OCI-LY3 (cell line): ENCODE data around the gene ZNF223.

Source experiments
- EZH2phosphoT487 ChIP-seq: fragments of 200-600 bp; shearing (Covaris generic); IDR thresholded peaks from 2 replicates; pipeline ENCODE4 v1.6.1; 2018; ENCODE audit warnings: antibody characterized with exemption, mixed run types, low read depth
- TF ChIP-seq, protein P1 (sequence below): fragments of 200-600, 300-600 bp; sonication (generic); IDR thresholded peaks from 2 replicates; pipeline ENCODE4 v1.5.1; 2014; ENCODE audit warnings: antibody characterized with exemption, low read length, low read depth

DNA sequence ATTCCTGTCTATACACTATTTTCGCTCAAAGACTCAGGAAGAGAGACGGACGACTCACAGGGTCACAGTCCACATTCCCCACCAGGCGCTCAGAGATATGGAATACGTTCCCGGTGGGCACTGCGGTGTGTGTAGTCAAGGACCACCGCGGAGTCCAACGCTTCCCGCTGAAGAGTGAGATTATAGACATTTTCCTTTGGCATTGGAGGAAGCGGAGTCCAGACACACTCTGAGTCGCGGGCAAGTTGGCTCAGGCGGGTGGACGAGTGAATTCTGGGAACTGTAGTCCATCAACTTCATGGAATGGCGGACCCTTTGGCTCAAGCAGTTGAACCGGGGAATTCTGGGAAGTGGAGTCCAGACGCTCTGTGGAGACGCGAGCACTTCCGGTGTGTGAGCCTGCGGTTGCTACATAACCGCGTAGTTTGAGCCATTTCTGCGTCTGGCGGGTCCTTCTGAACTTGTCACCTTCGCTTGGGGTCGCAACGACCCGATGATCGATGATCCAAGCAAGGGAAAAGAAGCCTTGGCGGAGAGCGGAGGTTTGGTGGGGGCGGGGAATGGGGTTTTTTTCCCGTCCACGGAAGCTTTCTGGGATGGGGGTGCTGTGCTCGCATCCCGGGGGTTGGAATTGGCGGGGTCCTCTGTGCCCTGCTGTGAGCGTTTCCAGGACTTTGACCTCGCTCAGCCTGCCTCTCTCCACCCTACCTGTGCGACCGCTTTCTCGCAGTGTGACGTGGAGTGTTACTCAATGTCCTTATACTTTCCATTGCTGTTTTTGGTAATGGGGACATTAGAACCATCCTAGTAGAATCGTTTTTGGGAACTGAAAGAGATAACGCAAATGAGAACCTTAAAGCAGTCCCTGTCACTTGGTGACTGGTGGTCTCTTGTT, 49.0 kb upstream of the ZNF223 start, which contains the start of gene ZNF230:
- TF ChIP-seq, protein P1, sequence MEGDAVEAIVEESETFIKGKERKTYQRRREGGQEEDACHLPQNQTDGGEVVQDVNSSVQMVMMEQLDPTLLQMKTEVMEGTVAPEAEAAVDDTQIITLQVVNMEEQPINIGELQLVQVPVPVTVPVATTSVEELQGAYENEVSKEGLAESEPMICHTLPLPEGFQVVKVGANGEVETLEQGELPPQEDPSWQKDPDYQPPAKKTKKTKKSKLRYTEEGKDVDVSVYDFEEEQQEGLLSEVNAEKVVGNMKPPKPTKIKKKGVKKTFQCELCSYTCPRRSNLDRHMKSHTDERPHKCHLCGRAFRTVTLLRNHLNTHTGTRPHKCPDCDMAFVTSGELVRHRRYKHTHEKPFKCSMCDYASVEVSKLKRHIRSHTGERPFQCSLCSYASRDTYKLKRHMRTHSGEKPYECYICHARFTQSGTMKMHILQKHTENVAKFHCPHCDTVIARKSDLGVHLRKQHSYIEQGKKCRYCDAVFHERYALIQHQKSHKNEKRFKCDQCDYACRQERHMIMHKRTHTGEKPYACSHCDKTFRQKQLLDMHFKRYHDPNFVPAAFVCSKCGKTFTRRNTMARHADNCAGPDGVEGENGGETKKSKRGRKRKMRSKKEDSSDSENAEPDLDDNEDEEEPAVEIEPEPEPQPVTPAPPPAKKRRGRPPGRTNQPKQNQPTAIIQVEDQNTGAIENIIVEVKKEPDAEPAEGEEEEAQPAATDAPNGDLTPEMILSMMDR: no peak
- no peak for TF ChIP-seq EZH2phosphoT487
